GM19467 (cell line): ENCODE measurements around the gene FN1.

ENCODE experiments used
- ATAC-seq: cut with Tn5 transposase; IDR thresholded peaks from one replicate; pipeline ENCODE4 v1.9.1; 2021; ENCODE audit warnings: mild to moderate bottlenecking, moderate library complexity; ENCODE audit not compliant: unreplicated experiment

The FN1 gene

DNA sequence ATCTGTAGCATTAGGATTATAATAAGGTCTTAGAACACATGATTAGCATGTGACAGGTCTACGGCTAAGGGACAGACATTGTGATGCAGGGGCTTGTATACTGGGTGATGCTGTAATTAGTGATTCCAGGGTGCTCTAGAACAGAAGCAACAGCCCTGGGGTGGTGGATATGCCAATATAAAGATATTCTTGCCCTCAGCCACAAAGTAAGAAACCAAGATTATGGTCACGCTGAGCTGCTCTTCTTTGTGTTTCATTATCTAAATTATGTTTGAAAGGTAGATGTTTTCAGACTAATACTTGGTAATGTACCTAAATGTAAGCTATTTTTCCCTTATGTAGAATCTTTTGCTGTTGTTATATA is 45.3 kb downstream of the FN1 start:
- ATAC-seq, result no peak

DNA sequence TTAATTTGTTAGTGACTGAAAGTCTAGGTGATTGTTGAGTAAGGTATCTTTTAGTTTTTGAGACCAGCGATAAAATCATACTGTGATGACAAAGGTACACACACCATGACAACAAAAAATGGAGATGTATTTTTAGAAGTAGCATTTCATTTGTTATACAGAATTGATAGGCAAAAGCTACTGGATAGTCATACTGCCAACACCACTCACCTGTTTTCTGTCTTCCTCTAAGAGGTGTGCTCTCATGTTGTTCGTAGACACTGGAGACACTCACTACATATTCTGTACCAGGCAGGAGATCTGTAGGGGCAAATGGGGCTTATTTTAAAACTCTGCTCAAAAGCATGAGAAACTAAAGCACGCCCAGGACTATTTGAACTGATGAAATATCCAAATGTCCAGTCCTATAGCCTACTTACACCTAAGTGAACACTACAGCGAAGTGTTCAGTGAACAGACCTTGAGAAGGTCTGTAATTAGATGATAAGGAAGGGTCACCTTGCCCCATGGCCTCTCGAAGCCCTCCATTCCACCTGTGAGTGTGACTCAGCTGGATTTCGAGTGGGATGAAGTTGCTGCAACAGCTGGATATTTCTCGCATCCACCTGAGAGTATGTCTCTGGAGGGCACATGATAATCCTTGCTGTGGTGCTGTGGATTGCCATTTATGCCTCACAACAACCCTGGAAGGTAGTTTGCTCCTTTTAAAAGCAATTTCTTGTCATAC is 47.7 kb downstream of the FN1 start:
- no peak for ATAC-seq

DNA sequence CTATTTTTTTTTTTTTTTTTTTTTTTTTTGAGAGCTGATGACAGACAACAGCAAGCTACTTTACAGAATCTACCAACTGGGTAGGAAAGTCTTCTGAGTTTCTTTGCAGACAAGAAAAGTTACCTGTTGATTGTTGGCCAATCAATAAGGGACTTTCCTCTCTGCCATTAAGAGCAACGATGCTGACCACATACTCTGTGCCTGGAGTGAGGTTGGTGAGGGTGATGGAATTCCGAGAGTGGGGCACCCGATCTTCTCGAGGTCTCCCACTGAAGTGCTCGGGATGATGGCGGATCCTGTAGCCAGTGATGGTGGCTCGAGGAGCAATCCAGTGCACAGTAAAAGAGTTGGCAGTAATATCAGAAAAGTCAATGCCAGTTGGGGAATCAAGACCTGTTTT is 49.3 kb downstream of the FN1 start:
- ATAC-seq, result no peak

DNA sequence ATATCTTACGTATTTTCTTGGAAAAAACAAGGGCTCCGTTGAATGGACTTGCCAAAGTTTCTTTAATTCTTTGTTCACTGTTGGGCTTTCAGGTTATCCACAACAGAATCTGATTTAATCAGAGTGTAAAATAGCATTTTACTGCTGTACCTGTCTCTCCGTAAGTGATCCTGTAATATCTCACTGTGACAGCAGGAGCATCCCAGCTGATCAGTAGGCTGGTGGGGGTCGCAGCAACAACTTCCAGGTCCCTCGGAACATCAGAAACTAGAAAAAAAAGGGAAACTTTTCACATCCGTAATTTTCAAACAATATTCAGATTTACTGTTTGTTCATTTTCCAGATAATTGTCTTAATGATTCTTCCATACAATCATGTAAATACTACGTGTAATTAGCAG is 51.2 kb downstream of the FN1 start:
- ATAC-seq, result no peak

DNA sequence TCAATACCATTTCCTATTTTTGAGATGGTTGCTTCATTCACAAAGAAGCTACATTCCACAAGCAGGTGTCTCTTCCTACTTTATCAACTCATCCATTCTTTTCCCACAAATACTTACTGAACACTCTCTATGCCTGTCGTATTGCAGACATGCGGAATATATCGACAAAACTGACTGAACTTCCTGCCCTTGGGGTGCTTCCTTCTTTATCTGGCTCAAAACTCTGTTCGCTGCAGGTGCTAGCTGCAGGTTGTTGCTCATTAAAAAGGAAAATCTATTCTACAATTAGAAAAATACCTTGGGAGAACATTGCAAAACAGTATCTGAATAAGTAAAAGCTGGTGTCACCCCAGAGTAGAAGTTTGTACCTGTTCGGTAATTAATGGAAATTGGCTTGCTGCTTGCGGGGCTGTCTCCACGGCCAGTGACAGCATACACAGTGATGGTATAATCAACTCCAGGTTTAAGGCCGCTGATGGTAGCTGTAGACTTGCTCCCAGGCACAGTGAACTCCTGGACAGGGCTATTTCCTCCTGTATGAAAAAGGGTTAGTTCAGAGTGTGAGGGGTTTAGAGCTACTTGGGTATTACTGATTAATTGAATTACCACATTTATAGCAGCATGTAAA is 52.1 kb downstream of the FN1 start:
- ATAC-seq, result no peak

DNA sequence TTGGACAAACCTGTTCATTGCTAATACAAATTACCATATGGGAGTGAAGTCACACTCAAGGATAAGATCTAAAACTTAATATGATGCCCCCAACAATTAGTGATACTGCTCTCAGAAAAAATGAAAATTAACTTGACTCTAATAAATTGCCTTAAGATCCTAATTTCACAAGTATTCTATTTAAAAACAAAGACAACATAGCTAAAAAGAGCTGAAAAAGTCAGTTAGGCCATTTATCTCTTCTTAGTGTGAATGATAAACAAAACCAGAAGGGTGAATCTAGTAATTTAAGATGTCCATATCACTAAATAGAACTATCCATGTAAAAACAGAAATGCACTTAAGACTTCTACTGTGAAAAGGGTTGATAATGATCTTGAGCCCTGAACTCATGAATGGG is 53.4 kb downstream of the FN1 start:
- no peak for ATAC-seq

DNA sequence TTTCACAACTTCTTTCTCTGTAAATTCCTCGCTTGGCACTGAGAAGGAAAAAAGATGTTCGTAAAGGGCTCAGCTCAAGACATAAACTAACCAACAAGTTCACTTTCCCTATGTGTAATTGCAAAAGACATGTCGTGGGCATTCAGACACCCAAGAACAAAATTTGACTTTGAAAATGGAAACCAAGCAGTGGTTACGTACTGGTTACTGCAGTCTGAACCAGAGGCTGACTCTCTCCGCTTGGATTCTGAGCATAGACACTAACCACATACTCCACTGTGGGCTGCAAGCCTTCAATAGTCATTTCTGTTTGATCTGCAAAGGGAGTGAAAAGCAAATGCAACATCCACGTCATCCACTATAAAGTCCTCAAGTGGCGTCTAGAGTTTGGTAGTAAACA is 53.9 kb downstream of the FN1 start:
- no peak for ATAC-seq

DNA sequence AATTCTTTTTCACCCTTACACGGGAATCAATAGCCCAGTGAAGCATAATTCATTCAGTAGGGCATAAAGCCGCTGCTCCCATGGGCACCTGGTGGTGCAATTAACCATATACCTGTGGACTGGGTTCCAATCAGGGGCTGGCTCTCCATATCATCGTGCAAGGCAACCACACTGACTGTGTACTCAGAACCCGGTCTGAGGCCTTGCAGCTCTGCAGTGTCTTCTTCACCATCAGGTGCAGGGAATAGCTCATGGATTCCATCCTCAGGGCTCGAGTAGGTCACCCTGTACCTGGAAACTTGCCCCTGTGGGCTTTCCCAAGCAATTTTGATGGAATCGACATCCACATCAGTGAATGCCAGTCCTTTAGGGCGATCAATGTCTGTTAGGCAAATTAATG is 55.2 kb downstream of the FN1 start:
- no peak for ATAC-seq

DNA sequence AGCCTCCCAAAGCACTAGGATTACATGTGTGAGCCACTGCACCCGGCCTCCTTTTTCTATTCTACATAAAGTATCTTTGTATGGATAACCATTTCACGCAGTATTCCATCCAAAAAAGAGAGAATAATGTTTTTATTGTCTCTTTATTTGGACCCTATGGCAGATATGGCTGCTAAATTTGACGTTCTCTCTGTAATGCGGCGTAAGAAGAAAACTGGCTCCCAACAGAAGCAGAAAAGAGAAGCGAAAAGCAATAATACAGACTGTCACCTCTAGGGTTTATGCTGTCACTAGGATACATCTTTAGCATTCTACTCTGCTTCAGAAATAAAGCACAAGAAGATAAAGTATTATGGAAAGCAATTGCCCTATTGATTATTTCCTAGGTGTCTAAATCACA is 55.9 kb downstream of the FN1 start:
- no peak for ATAC-seq

DNA sequence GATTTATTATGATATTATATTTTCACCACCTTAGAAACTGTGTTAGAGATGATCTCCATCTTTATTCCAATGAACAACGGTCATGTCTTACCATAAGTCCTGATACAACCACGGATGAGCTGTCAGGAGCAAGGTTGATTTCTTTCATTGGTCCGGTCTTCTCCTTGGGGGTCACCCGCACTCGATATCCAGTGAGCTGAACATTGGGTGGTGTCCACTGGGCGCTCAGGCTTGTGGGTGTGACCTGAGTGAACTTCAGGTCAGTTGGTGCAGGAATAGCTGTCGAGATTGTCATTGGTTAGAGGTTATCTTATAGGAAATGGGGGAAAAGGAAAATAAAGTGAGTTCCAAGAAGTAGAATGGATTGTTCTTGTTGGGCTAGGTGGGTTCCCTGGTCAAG is 56.8 kb downstream of the FN1 start:
- no peak for ATAC-seq

DNA sequence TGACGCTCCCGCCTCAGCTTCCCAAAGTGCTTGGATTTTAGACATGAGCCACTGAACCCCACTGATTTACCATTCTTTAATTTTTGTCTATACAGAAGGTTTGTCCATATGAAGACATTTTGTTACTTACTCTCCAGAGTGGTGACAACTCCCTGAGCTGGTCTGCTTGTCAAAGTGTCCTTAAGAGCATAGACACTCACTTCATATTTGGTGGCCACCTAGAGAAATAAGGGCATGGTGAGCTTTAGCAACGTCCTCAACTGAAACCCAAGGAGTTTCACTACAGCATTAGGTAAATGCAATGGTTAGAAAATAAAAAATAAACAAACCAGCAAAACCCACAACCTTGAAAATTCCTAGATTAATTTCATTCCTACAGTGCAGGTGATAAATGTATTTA is 57.8 kb downstream of the FN1 start:
- ATAC-seq, result no peak

DNA sequence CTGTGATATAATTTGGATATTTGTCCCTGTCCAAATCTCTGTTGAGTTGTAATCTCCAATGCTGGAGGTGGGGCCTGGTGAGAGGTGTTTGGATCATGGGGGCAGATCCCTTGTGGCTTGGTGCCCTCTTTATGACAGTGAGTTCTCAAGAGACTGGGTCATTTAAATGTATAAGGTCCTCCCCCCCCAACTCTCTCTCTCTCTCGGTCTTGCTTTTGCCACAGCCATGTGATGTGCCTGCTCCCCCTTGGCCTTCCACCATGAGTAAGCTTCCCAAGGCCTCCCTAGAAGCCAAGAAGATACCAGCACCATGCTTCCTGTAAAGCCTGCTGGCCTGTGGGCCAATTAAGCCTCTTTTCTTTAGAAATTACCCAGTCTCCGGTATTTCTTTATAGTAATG is 58.6 kb downstream of the FN1 start:
- no peak for ATAC-seq

DNA sequence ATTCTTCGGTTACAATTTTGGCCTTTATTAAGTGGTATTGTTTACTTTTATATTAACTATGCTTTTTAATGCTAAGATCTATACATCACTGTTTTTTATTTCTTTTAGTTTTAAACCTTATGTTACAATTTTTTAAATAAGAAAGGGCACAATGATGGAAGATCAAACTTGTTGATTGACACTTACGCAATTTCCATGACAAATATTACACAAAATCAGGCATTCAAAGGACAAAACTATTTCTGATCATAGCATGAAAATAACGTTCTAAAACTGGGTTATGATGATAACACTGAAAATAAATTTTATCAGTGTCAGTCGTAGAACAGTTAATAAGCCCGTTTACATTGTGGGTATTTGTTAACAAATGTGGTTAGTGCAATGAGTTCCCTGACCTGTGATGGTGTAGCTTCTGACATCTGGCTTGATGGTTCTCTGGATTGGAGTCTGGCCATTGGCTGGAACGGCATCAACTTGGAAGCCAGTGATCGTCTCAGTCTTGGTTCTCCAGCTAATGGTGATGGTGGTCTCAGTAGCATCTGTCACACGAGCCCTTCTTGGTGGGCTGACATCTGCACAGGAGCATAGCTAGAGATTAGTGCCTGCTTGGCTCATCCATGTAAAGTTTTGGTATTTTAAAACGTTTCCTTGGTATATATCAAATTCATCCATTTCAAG is 59.6 kb downstream of the FN1 start:
- no peak for ATAC-seq

DNA sequence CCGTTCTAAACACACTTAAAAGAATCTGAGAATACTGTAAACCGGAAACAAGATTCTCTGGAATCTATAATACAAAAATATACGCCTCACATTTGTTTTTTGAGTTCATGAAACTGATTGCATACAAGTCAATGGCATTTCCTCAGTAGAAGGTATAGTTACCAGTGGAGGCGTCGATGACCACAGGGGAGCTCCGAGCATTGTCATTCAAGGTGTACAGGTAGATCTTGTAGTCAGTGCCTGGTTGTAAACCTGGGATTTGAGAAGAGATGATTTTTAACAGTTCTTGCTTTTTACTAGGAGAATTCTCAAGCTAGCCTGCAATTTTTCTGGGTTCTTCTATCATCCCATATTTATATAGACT is 60.4 kb downstream of the FN1 start:
- no peak for ATAC-seq

DNA sequence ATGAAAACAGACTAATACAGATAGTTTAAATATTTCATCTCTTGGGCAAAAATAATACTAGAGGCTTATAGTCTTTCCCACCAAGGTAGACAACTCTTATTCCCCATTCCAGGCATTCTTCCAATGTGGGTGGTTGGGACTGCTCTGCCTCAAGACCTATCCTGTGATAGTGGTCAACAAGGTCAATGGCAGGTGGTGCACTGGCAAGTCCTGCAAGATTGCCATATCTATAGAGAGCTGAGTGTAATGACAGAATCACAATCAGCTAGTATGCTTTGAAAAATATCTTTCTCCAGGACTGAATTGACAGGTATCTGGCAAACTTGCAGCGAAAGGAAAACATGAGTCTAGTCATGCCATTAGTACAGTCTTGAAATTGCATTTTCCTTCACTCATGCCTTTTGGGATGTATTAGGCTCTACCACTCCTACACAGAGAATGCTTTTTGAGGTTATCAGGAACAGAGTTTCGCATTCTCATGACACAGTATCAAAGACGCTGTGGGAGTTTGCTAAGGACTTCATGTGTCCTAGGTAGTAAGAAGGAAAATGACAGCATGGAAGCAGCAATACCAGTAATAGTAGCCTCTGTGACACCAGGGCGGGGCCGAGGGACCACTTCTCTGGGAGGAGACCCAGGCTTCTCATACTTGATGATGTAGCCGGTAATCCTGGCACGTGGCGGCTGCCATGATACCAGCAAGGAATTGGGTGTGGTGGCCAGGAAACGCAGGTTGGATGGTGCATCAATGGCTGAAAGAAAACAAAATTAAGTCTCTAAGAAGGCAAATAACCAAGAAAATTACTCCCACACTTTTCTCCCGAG is 61.0 kb downstream of the FN1 start:
- no peak for ATAC-seq

DNA sequence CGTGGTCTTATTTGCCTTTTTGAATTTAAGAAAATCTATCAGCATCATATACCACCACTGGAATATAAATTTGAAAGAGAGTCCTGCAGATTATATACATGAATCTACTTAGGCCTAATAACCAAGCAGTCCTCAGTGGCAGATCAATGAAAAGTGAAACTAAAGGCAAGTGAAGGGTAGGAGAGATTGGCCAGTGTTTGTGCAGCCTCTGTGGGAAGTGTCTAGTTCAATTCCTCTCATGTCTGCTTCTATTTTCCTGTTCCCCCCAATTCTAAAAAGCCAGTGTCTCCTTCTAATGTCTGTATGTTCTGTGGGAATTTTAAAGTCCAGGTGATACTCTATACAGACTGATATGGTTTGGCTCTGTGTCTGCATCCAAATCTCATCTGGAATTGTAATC is 61.9 kb downstream of the FN1 start:
- ATAC-seq, result no peak

DNA sequence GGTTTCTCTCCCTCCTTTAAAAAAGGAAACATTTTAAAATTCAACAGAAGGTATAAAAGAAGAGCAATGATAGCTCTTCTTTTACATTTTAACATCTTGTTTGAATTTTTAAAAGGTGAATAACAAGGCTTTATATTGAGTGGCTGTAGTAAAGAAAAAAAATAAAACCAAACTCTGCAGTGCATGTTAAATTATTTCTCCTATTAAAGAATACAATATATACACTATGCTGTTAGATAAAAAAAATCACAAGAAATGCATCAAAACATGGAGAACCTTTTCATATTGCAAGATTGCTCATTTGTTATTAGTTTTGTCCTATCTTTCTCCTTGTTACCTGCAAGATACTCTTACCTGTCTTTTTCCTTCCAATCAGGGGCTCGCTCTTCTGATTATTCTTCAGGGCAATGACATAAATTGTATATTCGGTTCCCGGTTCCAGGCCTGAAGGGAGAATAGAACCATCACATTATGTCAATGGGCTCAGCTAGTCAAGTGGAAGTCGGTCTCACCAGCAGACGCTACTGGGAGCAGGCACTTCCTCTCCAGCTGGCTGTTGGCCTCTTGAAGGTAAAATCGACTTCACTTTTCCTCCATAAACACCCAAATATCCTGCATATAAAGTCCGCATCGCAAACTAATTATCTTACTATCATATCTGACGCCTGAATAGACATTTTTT is 62.8 kb downstream of the FN1 start:
- no peak for ATAC-seq

DNA sequence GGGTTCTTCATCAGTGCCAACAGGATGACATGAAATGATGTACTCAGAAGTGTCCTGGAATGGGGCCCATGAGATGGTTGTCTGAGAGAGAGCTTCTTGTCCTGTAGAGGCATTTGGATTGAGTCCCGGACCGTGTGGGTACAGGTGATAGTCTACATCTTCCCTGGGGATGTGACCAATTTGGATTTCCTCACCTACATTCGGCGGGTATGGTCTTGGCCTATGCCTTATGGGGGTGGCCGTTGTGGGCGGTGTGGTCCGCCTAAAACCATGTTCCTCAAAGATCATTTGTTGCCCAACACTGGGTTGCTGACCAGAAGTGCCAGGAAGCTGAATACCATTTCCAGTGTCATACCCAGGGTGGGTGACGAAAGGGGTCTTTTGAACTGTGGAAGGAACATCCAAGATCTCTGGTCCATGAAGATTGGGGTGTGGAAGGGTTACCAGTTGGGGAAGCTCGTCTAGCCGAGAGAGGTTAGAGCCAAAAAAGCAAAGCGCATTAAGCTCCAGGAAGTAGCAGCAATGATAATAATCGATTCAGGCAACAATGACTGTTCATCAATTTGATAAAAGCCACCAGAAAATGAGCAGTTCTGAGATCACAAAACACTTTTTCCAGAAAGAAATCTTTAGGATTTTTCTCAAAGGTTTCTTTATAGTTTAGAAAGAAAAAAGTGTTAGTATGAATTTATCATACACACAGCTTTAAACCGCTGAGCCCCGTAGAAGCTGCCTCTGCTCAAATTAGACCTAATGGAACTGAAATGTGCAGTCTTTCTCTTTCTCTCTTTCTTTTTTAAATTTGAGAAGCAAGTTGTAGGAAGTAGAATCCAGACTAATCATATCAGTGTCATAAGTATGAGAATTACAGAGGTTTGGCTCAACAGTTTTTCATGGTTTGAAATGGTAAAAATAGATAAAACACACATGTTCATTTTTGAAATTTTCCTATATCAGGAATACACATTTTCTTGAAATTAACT is 63.7 kb downstream of the FN1 start:
- ATAC-seq, result no peak

DNA sequence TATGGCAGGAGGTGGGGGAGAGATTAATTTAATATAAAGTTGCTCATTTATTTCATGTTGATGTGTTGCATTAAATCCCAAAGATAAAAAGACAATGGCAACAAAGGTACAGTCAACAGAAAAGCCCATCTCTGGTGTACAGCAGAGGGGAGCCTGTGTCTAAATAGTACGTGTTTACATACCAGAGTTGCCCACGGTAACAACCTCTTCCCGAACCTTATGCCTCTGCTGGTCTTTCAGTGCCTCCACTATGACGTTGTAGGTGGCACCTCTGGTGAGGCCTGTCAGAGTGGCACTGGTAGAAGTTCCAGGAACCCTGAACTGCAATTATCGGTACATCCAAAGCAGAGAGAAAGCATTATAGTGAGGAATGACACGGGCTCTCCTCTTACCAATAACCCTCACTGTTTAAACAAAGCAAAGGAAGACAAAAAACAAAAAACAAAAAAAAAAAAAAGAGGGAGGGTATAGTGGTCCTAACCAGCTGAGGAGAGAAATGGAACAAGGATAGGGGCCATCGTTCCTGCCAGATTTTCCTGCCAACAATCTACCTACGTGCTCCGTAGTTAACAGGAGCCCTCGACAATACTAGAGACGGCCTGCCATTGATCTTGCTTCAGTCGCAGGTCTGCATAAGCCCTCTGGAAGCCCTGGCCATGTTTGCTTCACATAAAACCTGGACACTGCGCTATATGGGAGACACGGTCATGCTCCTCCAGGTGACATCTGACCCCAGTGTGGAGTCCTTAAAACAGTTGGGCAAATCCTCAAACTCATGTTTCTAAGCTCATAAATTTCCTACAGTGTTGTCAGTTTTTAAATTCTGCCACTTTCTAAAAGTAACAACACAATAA is 65.5 kb downstream of the FN1 start:
- no peak for ATAC-seq
